Keratinocyte (primary cell): ENCODE measurements around the gene ALDH6A1. TPM values are rescaled to one million over a fixed set of nuclear protein-coding genes. Genes with fewer than 3 reads are reported as not detected.

Experiments
- DNase-seq: peaks from one replicate; pipeline ENCODE4 v3.0.0-alpha.2; 2011; ENCODE audit warnings: low read depth, missing footprints, low spot score
- FAIRE-seq: peaks from 2 replicates; lab custom pipeline; 2011; peaks lifted over from hg19 to GRCh38; lab: Jason Lieb, UNC
- H2AFZ ChIP-seq: 2 replicates; pipeline ENCODE4 v1.6.0; 2012; ENCODE audit warnings: low read length, control low read depth, inconsistent platforms; ENCODE audit not compliant: control insufficient read depth
- H3K27ac ChIP-seq: 2 replicates; pipeline ENCODE4 v1.5.1; 2011; ENCODE audit warnings: low read length; ENCODE audit not compliant: control insufficient read depth, insufficient read depth
- H3K27me3 ChIP-seq: 3 replicates; pipeline ENCODE4 v1.6.0; 2011; ENCODE audit warnings: low read length; ENCODE audit not compliant: control insufficient read depth, insufficient read depth; ENCODE audit errors: extremely low read depth
- H3K36me3 ChIP-seq, 2 experiments: 2 replicates in 1 of 2; 3 replicates in 1 of 2; pipeline ENCODE4 v1.5.1; 2011; ENCODE audit warnings: low read length in 2 of 2, mild to moderate bottlenecking in 1 of 2; ENCODE audit not compliant: control insufficient read depth in 2 of 2, insufficient read depth in 2 of 2; ENCODE audit errors: extremely low read depth in 1 of 2
- H3K4me1 ChIP-seq: 3 replicates; pipeline ENCODE4 v1.5.1; 2011; ENCODE audit warnings: low read length; ENCODE audit not compliant: control insufficient read depth, insufficient read depth; ENCODE audit errors: extremely low read depth
- H3K4me2 ChIP-seq: 3 replicates; pipeline ENCODE4 v1.6.0; 2011; ENCODE audit warnings: low read depth, low read length; ENCODE audit not compliant: control insufficient read depth, insufficient read depth; ENCODE audit errors: extremely low read depth
- H3K4me3 ChIP-seq, 3 experiments: fragments of 200-600 bp in 1 of 3; sonication (generic) in 1 of 3; 2 replicates in 2 of 3; 3 replicates in 1 of 3; pipeline ENCODE4 v1.5.1; 2011 to 2016; ENCODE audit warnings: low read length in 3 of 3, mild to moderate bottlenecking in 3 of 3, control low read depth in 2 of 3, inconsistent platforms in 1 of 3, low read depth in 1 of 3, mixed read lengths in 1 of 3, mixed run types in 1 of 3, moderate library complexity in 1 of 3; ENCODE audit not compliant: control insufficient read depth in 2 of 3, insufficient read depth in 2 of 3; ENCODE audit errors: extremely low read depth in 1 of 3
- H3K79me2 ChIP-seq: 2 replicates; pipeline ENCODE4 v1.6.0; 2012; ENCODE audit warnings: low read length; ENCODE audit not compliant: control insufficient read depth, insufficient read depth
- H3K9ac ChIP-seq: 3 replicates; pipeline ENCODE4 v1.6.0; 2011; ENCODE audit warnings: low read length; ENCODE audit not compliant: control insufficient read depth, insufficient read depth; ENCODE audit errors: extremely low read depth
- H3K9me1 ChIP-seq: 3 replicates; pipeline ENCODE4 v1.6.0; 2011; ENCODE audit warnings: low read length; ENCODE audit not compliant: control insufficient read depth, insufficient read depth; ENCODE audit errors: extremely low read depth
- H3K9me3 ChIP-seq: 2 replicates; pipeline ENCODE4 v1.5.1; 2012; ENCODE audit warnings: low read depth, low read length; ENCODE audit not compliant: control insufficient read depth
- H4K20me1 ChIP-seq: 3 replicates; pipeline ENCODE4 v1.6.0; 2011; ENCODE audit warnings: low read length; ENCODE audit not compliant: control insufficient read depth, insufficient read depth; ENCODE audit errors: extremely low read depth
- CTCF ChIP-seq, 3 experiments: IDR thresholded peaks in 1 of 3; conservative IDR thresholded peaks in 1 of 3; optimal IDR thresholded peaks in 1 of 3; 2 replicates in 2 of 3; 3 replicates in 1 of 3; pipeline versions ENCODE3 to v1.5.1; 2011; ENCODE audit warnings: low read length in 3 of 3, mild to moderate bottlenecking in 3 of 3, moderate library complexity in 2 of 3, control low read depth in 1 of 3, inconsistent platforms in 1 of 3; ENCODE audit not compliant: insufficient read depth in 2 of 3; ENCODE audit errors: extremely low read depth in 1 of 3
- EZH2 ChIP-seq: IDR thresholded peaks from one replicate; pipeline ENCODE4 v1.6.1; 2012; ENCODE audit warnings: inconsistent platforms, mild to moderate bottlenecking, low read length, moderate library complexity
- dilution Hi-C: fragments of 300-500 bp; cut with MboI; formaldehyde crosslinking; loops from one replicate; pipeline ENCODE4 v1.7.0; 2020; ENCODE audit warnings: low sequenced_read_pairs; ENCODE audit not compliant: extremely low pct_ligation_motif_present
- polyA plus RNA-seq, 5 experiments: library from polyadenylated mRNA; depleted of rRNA in 3 of 5; stranded (reverse) in 3 of 5; stranded (forward) in 1 of 5; unstranded in 1 of 5; fragments of >200 nt; gene quantifications; 1 replicate in 1 of 5; 2 replicates in 3 of 5; 3 replicates in 1 of 5; pipeline versions ENCODE4 v1.2.1 to v1.2.3, GENCODE V29; 2011 to 2012; ENCODE audit warnings: missing spikeins in 2 of 5, low read depth in 1 of 5, low replicate concordance in 1 of 5

ALDH6A1 gene
- polyA plus RNA-seq, 1 donor (not counting 4 experiments of a cell fraction or from before 2014, with no cell fraction given): 8.0 TPM

DNA sequence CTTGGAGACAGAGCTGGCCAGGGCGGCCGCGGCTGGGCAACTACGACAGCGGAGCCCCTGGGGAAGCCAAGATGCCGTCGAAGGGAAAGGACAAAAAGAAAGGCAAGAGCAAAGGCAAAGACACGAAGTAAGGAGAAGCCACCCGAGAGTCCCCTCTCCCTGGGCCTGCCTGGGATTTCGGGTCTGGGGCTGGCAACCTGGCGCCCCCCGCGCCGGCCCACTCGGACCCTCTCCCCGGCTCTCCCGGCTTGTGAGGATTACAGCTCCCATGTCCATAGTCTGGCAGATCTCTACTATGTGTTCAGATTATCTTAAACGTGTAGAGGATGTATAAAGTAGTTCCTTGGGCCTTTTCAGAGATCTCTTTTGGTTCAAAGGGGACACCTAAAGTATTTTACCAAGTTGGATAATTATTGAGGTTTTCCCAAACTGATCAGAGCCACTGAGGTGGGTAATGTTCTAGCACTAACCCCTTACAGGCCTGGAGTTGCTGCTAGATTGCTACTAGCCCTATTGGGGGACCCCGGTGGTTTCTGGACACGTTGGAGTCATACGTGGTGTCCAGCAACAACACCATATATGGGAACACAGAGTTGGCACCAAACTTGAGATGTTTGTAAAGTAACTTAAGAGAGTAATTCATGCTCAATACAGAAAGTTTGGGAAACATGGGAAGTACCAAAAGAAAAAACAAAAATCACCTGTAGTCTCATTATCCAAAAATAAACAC lies 64.7 kb downstream of the ALDH6A1 start:
- H3K9me3 ChIP-seq: no peaks in the 10 kb centered on the region
- dilution Hi-C loops: no loop called here
- peaks cover 9% of the 10 kb centered on the region for H3K4me1 ChIP-seq
- H3K4me3 ChIP-seq: peak overlapping the region; percentile 68 to 80 (median 80)
- no peaks in the 10 kb centered on the region for H3K9me1 ChIP-seq
- H2AFZ ChIP-seq: peak overlapping the region; percentile 78
- H3K36me3 ChIP-seq: no peaks in the 10 kb centered on the region
- peak overlapping the region; percentile 63 for H3K27ac ChIP-seq
- DNase-seq: no peak
- H4K20me1 ChIP-seq: no peaks in the 10 kb centered on the region
- H3K79me2 ChIP-seq: no peaks in the 10 kb centered on the region
- peak overlapping the region; percentile 79 for H3K4me2 ChIP-seq
- H3K27me3 ChIP-seq: no peaks in the 10 kb centered on the region
- TF ChIP-seq EZH2 (no peak), CTCF (optimal IDR thresholded peaks at IDR 0.05 in 1 of 3, IDR thresholded peaks at IDR 0.05 in 1 of 3, conservative IDR thresholded peaks at IDR 0.05 in 1 of 3; ENCODE audit: extremely low read depth in 1 of 3, insufficient read depth in 2 of 3, low read length in 3 of 3) (no peak)
- peak overlapping the region; percentile 95 for H3K9ac ChIP-seq
- no peak for FAIRE-seq

- H3K27me3 ChIP-seq: no peaks in the 10 kb centered on the region
- no peaks in the 10 kb centered on the region for H3K79me2 ChIP-seq
- peak within 1 kb of the TSS; percentile 79 for H3K4me2 ChIP-seq
- H3K4me3 ChIP-seq: peak within 1 kb of the TSS; percentile 80 to 85 (median 83)
- no peaks in the 10 kb centered on the region for H3K9me3 ChIP-seq
- H3K9me1 ChIP-seq: no peaks in the 10 kb centered on the region
- H4K20me1 ChIP-seq: no peaks in the 10 kb centered on the region
- peak within 1 kb of the TSS; percentile 78 for H2AFZ ChIP-seq
- dilution Hi-C loops: no loop called here
- H3K27ac ChIP-seq: peak within 1 kb of the TSS; percentile 89
- peak; percentile 30 for DNase-seq
- H3K4me1 ChIP-seq: peaks cover 9% of the 10 kb centered on the region
- H3K36me3 ChIP-seq: no peaks in the 10 kb centered on the region
- H3K9ac ChIP-seq: peak within 1 kb of the TSS; percentile 95
- FAIRE-seq: no peak
- TF ChIP-seq CTCF (optimal IDR thresholded peaks at IDR 0.05 in 1 of 3, IDR thresholded peaks at IDR 0.05 in 1 of 3, conservative IDR thresholded peaks at IDR 0.05 in 1 of 3; ENCODE audit: extremely low read depth in 1 of 3, insufficient read depth in 2 of 3, low read length in 3 of 3) (no peak), EZH2 (no peak)
Observed at GRCh38 chr14:74018586-74019407, 65.5 kb downstream of the ALDH6A1 start, which contains the start of the genes BBOF1 and ENTPD5. TSS of gene BBOF1 (plus strand) at chr14:74019349. CDS start at chr14:74019479, 130 bp downstream. TSS of gene ENTPD5 (minus strand) at chr14:74019288. CDS start at chr14:73988102, 31,186 bp downstream.
